SK-N-SH (cell line): ENCODE data around the gene CYP4F12. TPM values are rescaled to one million over a fixed set of nuclear protein-coding genes. Genes with fewer than 3 reads are reported as not detected.

Source experiments
- CTCF ChIA-PET: fragments of 300-600, 350-600 bp; formaldehyde crosslinking; extraction: SDS; loops from one replicate; lab custom pipeline; 2021; lab: Yijun Ruan, JAX
- POLR2A ChIA-PET: fragments of 350-600 bp; sonication (Branson Sonifier 250); formaldehyde crosslinking; extraction: SDS; loops from one replicate; lab custom pipeline; 2020; ENCODE audit warnings: antibody characterized with exemption, inconsistent platforms; lab: Yijun Ruan, JAX
- DNase-seq: peaks from one replicate; pipeline ENCODE4 v3.0.0; 2012
- H2AFZ ChIP-seq: fragments of 200-600 bp; sonication (generic); 2 replicates; pipeline ENCODE4 v1.8.1; 2016; ENCODE audit warnings: antibody characterized with exemption, mild to moderate bottlenecking, low read depth
- H3F3A ChIP-seq: fragments of 200-600 bp; sonication (generic); replicated peaks from 2 replicates; pipeline ENCODE3; 2016; ENCODE audit warnings: antibody characterized with exemption, mild to moderate bottlenecking; ENCODE audit not compliant: insufficient read depth
- H3K27ac ChIP-seq, 2 experiments: fragments of 200-500 bp in 1 of 2; fragments of 200-600 bp in 1 of 2; sonication (Bioruptor generic) in 1 of 2; sonication (generic), shearing (Covaris generic) in 1 of 2; 2 replicates each; pipeline versions ENCODE4 v1.5.1 to v1.6.1; 2014 to 2016; ENCODE audit warnings: low read depth in 2 of 2, inconsistent platforms in 1 of 2, low read length in 1 of 2, mild to moderate bottlenecking in 1 of 2, mixed read lengths in 1 of 2
- H3K27me3 ChIP-seq: fragments of 200-600 bp; sonication (generic), shearing (Covaris generic); 2 replicates; pipeline ENCODE4 v1.6.1; 2016; ENCODE audit warnings: mixed run types; ENCODE audit not compliant: insufficient read depth
- H3K36me3 ChIP-seq, 2 experiments: fragments of 200-500 bp in 1 of 2; fragments of 200-600 bp in 1 of 2; sonication (Bioruptor generic) in 1 of 2; sonication (generic) in 1 of 2; replicated peaks in 1 of 2; 2 replicates each; pipeline versions ENCODE3 to v1.5.1; 2014 to 2016; ENCODE audit warnings: low read length in 1 of 2, mild to moderate bottlenecking in 1 of 2; ENCODE audit not compliant: insufficient read depth in 2 of 2, control insufficient read depth in 1 of 2
- H3K4me1 ChIP-seq, 2 experiments: fragments of 200-500 bp in 1 of 2; fragments of 200-600 bp in 1 of 2; sonication (Bioruptor generic) in 1 of 2; sonication (generic), shearing (Covaris generic) in 1 of 2; 2 replicates each; pipeline versions ENCODE4 v1.5.1 to v1.6.1; 2014 to 2016; ENCODE audit warnings: low read depth in 1 of 2, low read length in 1 of 2, mixed run types in 1 of 2; ENCODE audit not compliant: insufficient read depth in 2 of 2, control insufficient read depth in 1 of 2
- H3K4me2 ChIP-seq: fragments of 200-600 bp; sonication (generic), shearing (Covaris generic); 2 replicates; pipeline ENCODE4 v1.6.1; 2017; ENCODE audit warnings: mixed run types
- H3K4me3 ChIP-seq, 2 experiments: fragments of 200-500 bp in 1 of 2; fragments of 200-600 bp in 1 of 2; sonication (Bioruptor generic) in 1 of 2; sonication (generic), shearing (Covaris generic) in 1 of 2; 2 replicates each; pipeline versions ENCODE4 v1.5.1 to v1.8.1; 2014 to 2016; ENCODE audit warnings: low read depth in 2 of 2, inconsistent platforms in 1 of 2, low read length in 1 of 2, mild to moderate bottlenecking in 1 of 2, mixed read lengths in 1 of 2, moderate library complexity in 1 of 2
- H3K79me2 ChIP-seq: fragments of 200-600 bp; sonication (generic); 2 replicates; pipeline ENCODE4 v1.8.1; 2017; ENCODE audit warnings: mild to moderate bottlenecking; ENCODE audit not compliant: insufficient read depth
- H3K9ac ChIP-seq: fragments of 200-600 bp; sonication (generic); 2 replicates; pipeline ENCODE4 v1.6.1; 2017; ENCODE audit warnings: mixed run types
- H3K9me2 ChIP-seq: fragments of 200-600 bp; sonication (generic); 2 replicates; pipeline ENCODE4 v1.6.1; 2017; ENCODE audit warnings: mixed run types
- H3K9me3 ChIP-seq: fragments of 200-600 bp; sonication (generic); 2 replicates; pipeline ENCODE4 v1.6.1; 2017; ENCODE audit warnings: mixed run types, mild to moderate bottlenecking, moderate library complexity
- H4K20me1 ChIP-seq: fragments of 200-600 bp; sonication (generic); 2 replicates; pipeline ENCODE4 v1.6.1; 2017; ENCODE audit warnings: mild to moderate bottlenecking, mixed run types; ENCODE audit not compliant: insufficient read depth
- CHD2 ChIP-seq: fragments of 150-350 bp; IDR thresholded peaks from 2 replicates; pipeline ENCODE4 v1.6.1; 2018; ENCODE audit warnings: low read length; ENCODE audit not compliant: partially characterized antibody
- CTCF ChIP-seq: fragments of 200-600 bp; sonication (generic); IDR thresholded peaks from 2 replicates; pipeline ENCODE4 v1.6.1; 2017; ENCODE audit warnings: antibody characterized with exemption, mild to moderate bottlenecking, moderate library complexity
- ELF1 ChIP-seq: IDR thresholded peaks from 2 replicates; pipeline ENCODE4 v1.4.0; 2012
- EZH2phosphoT487 ChIP-seq: fragments of 200-600 bp; sonication (generic); IDR thresholded peaks from 2 replicates; pipeline ENCODE4 v1.6.1; 2017; ENCODE audit warnings: low read depth, mixed run types, mild to moderate bottlenecking, antibody characterized with exemption, moderate library complexity, borderline replicate concordance
- FOSL2 ChIP-seq: IDR thresholded peaks from 2 replicates; pipeline ENCODE4 v1.4.0; 2012; ENCODE audit warnings: low read depth, mild to moderate bottlenecking, moderate library complexity, borderline replicate concordance
- FOXJ3 ChIP-seq: sonication (generic); formaldehyde crosslinking; IDR thresholded peaks from 2 replicates; pipeline ENCODE4 v1.5.1; 2020; ENCODE audit warnings: mild to moderate bottlenecking, missing genetic modification reagents
- GABPA ChIP-seq: IDR thresholded peaks from 2 replicates; pipeline ENCODE4 v1.4.0; 2012; ENCODE audit warnings: low read depth, mild to moderate bottlenecking
- GATA2 ChIP-seq: sonication (generic); formaldehyde crosslinking; IDR thresholded peaks from 2 replicates; pipeline ENCODE4 v1.5.0; 2020; ENCODE audit warnings: mild to moderate bottlenecking, missing genetic modification reagents
- IRF3 ChIP-seq: fragments of 150-350 bp; IDR thresholded peaks from 2 replicates; pipeline ENCODE4 v1.6.1; 2016; ENCODE audit warnings: mild to moderate bottlenecking, low read depth, low read length
- JUND ChIP-seq: IDR thresholded peaks from 2 replicates; pipeline ENCODE4 v1.4.0; 2012
- RCOR1 ChIP-seq: fragments of 150-350 bp; IDR thresholded peaks from 2 replicates; pipeline ENCODE4 v1.6.1; 2017; ENCODE audit warnings: antibody characterized with exemption, low read length
- REST ChIP-seq: IDR thresholded peaks from 2 replicates; pipeline ENCODE4 v1.6.1; 2012; ENCODE audit warnings: mild to moderate bottlenecking, low read depth, low read length, moderate library complexity
- RFX5 ChIP-seq: IDR thresholded peaks from 2 replicates; pipeline ENCODE4 v1.6.1; 2012; ENCODE audit warnings: mild to moderate bottlenecking, improper control_type of control experiment, low read length
- RXRA ChIP-seq: IDR thresholded peaks from 2 replicates; pipeline ENCODE4 v1.4.0; 2012; ENCODE audit warnings: low read depth, mild to moderate bottlenecking, borderline replicate concordance
- TCF12 ChIP-seq: IDR thresholded peaks from 2 replicates; pipeline ENCODE4 v1.4.0; 2012
- TEAD4 ChIP-seq: IDR thresholded peaks from 2 replicates; pipeline ENCODE4 v1.4.0; 2012; ENCODE audit warnings: mild to moderate bottlenecking, borderline replicate concordance; ENCODE audit not compliant: insufficient read depth
- ZBTB33 ChIP-seq: IDR thresholded peaks from 2 replicates; pipeline ENCODE4 v1.4.0; 2012; ENCODE audit warnings: low read depth, borderline replicate concordance
- WGBS: methylation state at CpG from one replicate; pipeline ENCODE4 v1.1.6; 2017; ENCODE audit warnings: low lambda C conversion rate; 5-methylcytosine and 5-hydroxymethylcytosine counted together
- polyA plus RNA-seq, 3 experiments: library from polyadenylated mRNA; depleted of rRNA; stranded (reverse); fragments of >200 nt; gene quantifications; 2 replicates each; pipeline ENCODE4 v1.2.3, GENCODE V29; 2012

Gene CYP4F12
- polyA plus RNA-seq, 1 of the 3 experiments (the other 2 are of a cell fraction), result not detected

- H3K4me1 ChIP-seq, result no peaks in the 10 kb centered on the region
- ChIA-PET POLR2A (no interaction called here), CTCF (no interaction called here)
- H3K9ac ChIP-seq, result no peak overlapping the region
- no peaks in the 10 kb centered on the region for H4K20me1 ChIP-seq
- H2AFZ ChIP-seq, result no peak overlapping the region
- no peaks in the 10 kb centered on the region for H3K27me3 ChIP-seq
- TF ChIP-seq GATA2 (CRISPR knock-in tag) (no peak), ELF1 (no peak), JUND (no peak), IRF3 (no peak), CTCF (no peak), CHD2 (no peak), TEAD4 (no peak), GABPA (no peak), RCOR1 (no peak), REST (no peak), TCF12 (no peak), FOXJ3 (CRISPR knock-in tag) (no peak), EZH2phosphoT487 (no peak), FOSL2 (no peak), ZBTB33 (no peak), RFX5 (no peak), RXRA (no peak)
- no peak for DNase-seq
- no peaks in the 10 kb centered on the region for H3K79me2 ChIP-seq
- H3K4me3 ChIP-seq, result no peak overlapping the region
- no peaks in the 10 kb centered on the region for H3K9me3 ChIP-seq
- H3F3A ChIP-seq, result no peaks in the 10 kb centered on the region
- H3K9me2 ChIP-seq, result no peaks in the 10 kb centered on the region
- 12% methylated on average over 5 of the region's 5 CpGs for WGBS
- H3K36me3 ChIP-seq, result no peaks in the 10 kb centered on the region
- no peak overlapping the region for H3K27ac ChIP-seq
- no peak overlapping the region for H3K4me2 ChIP-seq
Observed at GRCh38 chr19:15641901-15642491, 30.9 kb upstream of the CYP4F12 start.
